ENCODE results near the gene TMEM95.

DNA sequence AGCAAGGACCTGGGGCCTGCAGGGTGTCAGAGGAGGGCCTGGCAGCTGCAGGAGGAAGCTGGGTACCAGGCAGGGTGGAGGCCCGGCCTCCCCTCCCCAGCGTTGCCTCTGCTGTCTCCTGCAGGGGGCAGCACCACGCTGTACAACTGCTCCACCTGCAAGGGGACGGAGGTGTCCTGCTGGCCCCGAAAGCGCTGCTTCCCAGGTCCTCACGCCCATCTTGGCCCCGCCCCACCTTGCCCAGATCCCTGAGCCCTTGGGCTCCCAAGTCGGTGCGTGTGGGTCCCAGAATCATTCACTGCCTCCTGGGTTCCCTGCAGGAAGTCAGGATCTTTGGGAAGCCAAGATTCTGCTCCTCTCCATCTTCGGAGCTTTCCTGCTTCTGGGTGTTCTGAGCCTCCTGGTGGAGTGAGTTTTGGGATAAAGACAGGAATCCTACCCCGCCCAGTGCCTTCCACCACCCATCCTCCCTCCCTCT, 1.2 kb downstream of the TMEM95 start:
- peak; percentile 93 to 97 for TF ChIP-seq RAD21 (IDR thresholded peaks at IDR 0.05 in 1 of 2, conservative IDR thresholded peaks at IDR 0.05 in 1 of 2; ENCODE audit: low read depth in 2 of 2, low read length in 2 of 2)
- TF ChIP-seq, protein P1, sequence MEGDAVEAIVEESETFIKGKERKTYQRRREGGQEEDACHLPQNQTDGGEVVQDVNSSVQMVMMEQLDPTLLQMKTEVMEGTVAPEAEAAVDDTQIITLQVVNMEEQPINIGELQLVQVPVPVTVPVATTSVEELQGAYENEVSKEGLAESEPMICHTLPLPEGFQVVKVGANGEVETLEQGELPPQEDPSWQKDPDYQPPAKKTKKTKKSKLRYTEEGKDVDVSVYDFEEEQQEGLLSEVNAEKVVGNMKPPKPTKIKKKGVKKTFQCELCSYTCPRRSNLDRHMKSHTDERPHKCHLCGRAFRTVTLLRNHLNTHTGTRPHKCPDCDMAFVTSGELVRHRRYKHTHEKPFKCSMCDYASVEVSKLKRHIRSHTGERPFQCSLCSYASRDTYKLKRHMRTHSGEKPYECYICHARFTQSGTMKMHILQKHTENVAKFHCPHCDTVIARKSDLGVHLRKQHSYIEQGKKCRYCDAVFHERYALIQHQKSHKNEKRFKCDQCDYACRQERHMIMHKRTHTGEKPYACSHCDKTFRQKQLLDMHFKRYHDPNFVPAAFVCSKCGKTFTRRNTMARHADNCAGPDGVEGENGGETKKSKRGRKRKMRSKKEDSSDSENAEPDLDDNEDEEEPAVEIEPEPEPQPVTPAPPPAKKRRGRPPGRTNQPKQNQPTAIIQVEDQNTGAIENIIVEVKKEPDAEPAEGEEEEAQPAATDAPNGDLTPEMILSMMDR (IDR thresholded peaks at IDR 0.05; ENCODE audit: control extremely low read depth in 1 of 3, insufficient read depth in 1 of 3, low read depth in 1 of 3, low read length in 3 of 3) = peak; percentile 94 to 99 (median 99)
- no peak for TF ChIP-seq POLR2A (IDR thresholded peaks at IDR 0.05; ENCODE audit: control extremely low read depth in 1 of 2, low read depth in 2 of 2, low read length in 2 of 2)
- 0 out of 2 replicates have a peak, but pooled peaks have one; percentile 44 for TF ChIP-seq TEAD4 (IDR thresholded peaks at IDR 0.05; ENCODE audit: low read depth, low read length)
- peak in 1 of 2 experiments; percentile 46; a peak in 1 of 3 replicates for TF ChIP-seq EP300 (IDR thresholded peaks at IDR 0.05; ENCODE audit: borderline replicate concordance in 1 of 2, low read depth in 2 of 2, low read length in 2 of 2)
- TF ChIP-seq MAFK (IDR thresholded peaks at IDR 0.05; ENCODE audit: low read depth, low read length) = no peak

Data from H1 (cell line).